GDM1 (cell line): ENCODE measurements around the gene ME2.
"Not testable (repeated sequence)": the region's sequence is repeated elsewhere in the genome, so short reads cannot be mapped to it uniquely, and the experiment has no call there.

Source experiments
- DNase-seq: peaks from one replicate; lab custom pipeline; 2025; lab: John Stamatoyannopoulos, UW

ME2 gene

GRCh38 chr18:50861617-50862016 lies 17.3 kb upstream of the ME2 start:
- no peak for DNase-seq

DNA sequence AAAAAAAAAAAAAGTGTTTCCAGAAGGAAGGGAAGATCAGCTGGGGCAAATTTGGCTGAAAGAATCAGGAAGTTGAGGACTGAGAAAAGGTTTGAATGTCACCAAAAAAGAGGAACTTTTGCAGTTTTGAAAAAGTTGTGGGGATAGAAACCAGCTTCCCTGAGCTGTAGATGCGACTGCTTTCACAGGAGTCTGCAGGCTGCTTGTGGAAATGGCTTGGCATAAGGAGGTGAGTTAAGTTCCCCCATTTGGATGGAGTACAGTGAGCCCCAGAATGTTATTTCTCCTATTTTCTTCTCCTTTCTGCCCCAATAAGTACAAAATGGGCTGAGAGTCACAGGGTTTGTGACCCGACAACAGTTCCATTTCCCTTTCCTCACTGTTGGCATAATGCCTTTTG lies 16.5 kb upstream of the ME2 start:
- peak; percentile 50 for DNase-seq

GRCh38 chr18:50863840-50864375 lies 15.0 kb upstream of the ME2 start:
- no peak for DNase-seq

DNA sequence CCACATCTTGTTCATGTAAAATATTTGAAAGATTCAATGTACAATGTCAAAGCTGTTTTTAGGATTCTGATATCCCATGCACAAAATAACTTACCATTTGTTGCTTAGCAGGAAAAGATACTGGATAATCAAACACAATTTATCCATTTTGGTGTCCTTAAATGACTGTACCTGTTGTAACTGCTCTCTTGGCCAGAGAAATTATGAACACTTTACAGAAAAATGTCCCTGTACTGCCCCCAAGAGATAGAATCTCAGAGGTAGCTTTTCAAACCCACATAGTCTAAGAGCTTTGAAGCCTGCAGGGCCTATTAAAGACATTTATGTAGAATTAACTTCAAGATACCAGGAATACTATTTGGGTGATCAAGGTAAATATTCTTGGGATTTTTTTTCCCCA lies 12.2 kb upstream of the ME2 start:
- DNase-seq = no peak

GRCh38 chr18:50869150-50869549 lies 9.8 kb upstream of the ME2 start:
- DNase-seq = no peak

DNA sequence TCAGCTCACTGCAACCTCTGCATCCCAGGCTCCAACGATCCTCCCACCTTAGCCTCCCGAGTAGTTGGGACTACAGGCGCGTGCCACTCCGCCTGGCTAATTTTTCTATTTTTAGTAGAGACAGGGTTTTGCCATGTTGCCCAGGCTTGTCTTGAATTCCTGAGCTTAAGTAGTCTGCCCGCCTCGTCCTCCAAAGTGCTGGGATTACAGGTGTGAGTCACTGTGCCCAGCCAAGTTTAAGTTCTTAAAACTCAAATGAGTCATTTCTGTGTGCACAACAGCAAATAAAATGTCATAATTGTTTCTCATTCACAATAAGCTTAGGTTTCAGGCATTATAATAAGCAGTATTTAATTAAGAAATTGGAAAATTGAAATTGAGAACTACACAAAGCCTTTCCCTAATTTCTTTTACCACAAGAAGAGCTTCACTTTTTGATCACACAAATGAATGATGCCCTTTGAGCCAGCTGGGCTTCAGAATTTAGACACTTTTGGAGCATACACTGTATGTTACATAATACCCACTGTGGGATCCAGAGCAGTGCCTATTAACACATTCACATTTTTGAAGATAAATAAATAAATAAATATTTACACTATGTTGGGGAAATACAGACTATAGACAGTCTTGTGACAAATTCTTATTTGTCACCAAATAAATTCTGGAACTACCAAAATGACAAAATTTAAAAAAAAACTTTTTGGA lies 8.6 kb upstream of the ME2 start:
- DNase-seq = no peak

DNA sequence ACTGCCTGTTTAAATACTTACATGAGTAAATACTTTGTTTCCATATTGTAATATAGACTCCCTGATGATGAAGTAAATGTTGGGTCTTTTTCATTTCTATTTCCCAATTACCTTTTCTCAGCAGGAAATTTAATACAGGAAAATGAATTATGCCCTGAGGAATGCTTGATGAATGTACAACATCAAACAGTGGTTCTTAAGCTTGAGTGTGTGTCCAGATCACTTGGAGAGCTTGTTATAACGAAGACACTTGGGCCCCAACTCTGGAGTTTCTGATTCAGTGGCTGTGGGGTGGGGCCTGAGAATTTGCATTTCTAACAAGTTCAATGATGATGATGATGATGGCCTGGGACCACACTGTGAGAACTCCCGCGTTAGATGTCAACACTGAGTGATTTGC lies 7.1 kb upstream of the ME2 start:
- DNase-seq = no peak

- no peak for DNase-seq
Observed at GRCh38 chr18:50875966-50876536, 2.9 kb upstream of the ME2 start.

- no peak for DNase-seq
Observed at GRCh38 chr18:50877545-50878265, 1.2 kb upstream of the ME2 start.

DNA sequence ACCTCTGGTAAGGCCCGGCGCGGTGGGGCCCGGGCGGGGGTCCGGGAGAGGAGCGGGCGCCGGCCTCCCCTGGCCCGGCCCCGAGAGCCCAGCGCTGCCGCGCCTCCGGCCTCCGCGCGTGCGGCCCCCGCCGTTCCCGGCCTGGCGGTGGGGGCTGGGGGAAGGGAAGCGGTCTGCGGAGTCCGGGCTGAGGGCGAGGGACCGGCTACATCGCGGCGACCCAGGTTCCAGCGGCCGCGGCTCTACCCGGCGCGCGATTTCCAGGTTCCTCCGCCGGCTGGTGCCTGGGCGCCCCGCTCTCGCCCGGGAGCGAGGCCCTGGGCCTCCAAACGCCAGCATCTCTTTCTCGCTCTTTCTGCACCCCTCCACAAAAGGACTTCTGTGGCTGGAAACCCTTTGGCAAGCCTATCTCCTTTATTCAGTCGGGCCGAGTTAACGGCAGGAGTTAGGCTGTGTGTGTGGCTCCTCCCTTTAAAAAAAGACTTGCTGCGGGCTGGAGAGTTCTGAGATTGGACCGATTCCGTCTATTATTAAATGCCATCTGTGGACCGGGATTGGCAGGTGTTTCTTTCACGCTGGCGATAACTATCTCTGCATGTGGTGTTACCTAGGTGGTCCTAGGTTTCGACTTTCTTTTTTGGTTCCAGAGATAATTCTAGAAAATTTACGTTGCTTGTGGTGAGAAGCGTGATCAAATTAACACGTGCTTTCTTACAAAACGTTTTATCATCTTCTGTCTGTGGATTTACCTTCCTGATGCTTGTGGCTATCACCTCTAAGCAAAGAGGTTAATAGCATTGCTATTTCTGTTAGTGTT lies 592 bp downstream of the ME2 start:
- no peak for DNase-seq

- DNase-seq = no peak
Observed at GRCh38 chr18:50880119-50880465, 1.2 kb downstream of the ME2 start.

GRCh38 chr18:50880944-50881343 lies 2.0 kb downstream of the ME2 start:
- DNase-seq = not testable (repeated sequence)

DNA sequence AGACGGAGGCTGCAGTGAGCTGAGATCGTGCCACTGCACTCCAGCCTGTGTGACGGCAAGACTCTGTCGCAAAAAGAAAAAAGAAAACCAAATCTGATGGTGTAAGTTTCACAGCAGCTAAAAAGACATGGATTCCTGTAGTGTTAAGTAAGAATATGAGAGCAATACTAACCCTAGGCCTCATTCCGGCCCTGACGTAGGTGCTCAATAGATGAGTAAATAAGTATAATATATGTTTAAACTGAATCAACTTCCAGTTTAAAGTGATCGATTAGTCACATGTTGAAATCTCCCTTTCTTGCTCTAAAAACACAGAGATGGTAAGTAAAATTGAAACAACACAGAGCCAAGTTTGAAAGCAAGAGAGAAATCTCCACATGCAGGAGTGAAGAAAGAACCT lies 8.0 kb downstream of the ME2 start:
- DNase-seq = no peak

- DNase-seq = no peak
Observed at GRCh38 chr18:50895350-50896045, 16.6 kb downstream of the ME2 start.

DNA sequence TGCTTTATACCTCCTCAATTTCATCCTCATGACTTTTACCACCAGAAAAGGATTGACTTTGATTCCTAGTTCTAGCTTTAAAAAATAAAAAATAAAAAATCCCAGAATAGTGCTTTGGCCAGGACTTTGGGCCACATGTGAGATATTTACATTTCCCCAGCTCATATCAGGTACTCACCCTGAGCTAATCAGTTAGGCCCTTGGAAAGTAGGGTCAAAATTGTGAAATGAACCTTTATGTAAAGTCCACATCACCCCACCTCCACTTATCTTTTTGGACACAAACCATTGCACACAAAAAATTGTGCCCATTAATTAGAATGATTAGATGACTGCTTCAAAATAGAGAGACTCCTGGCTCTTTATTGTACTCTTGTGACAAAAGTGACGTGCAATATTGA lies 17.2 kb downstream of the ME2 start:
- DNase-seq = no peak

- DNase-seq = no peak
Observed at GRCh38 chr18:50898919-50899318, 20.0 kb downstream of the ME2 start.

GRCh38 chr18:50902797-50903196 lies 23.9 kb downstream of the ME2 start:
- no peak for DNase-seq

DNA sequence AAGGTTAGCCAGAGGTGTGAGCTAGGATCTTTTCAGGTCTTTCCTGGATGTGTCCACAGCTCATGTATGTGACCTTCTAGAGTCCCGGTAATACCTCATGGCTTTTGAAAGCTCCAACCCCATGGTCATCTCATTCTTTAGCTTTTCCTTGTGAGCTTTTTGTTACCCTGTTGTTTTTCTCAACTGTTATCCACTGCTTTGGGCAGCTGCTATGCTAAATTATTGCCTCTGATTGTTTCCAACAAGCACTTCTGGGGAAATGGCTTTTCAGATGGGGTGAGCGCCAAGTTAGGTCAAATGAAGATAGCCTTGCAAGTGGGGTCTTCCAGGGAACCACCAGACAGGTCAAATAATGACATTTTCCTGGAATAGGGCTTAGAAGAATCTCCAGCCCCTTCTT lies 27.9 kb downstream of the ME2 start:
- DNase-seq = no peak

- no peak for DNase-seq
Observed at GRCh38 chr18:50909261-50909660, 30.3 kb downstream of the ME2 start.

DNA sequence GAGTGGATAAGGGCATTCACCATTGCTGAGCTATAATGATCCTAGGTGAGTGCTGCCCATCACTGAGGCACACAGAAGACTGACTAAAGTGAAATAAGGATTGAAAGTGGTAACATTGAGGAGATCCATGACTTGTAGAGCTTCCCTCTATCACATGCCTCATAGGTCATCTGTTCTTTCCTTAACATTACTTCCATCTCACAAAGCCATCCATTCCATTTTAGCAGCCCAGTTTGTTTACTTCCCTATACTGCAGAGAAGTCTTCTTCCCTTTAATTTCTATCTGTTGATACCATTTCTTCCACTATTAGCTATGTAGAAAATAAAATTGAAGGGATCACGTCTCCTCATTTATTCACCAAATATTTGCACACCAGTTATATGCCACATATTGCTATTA lies 32.1 kb downstream of the ME2 start:
- DNase-seq = no peak

- DNase-seq = no peak
Observed at GRCh38 chr18:50917021-50917420, 38.1 kb downstream of the ME2 start.

- no peak for DNase-seq
Observed at GRCh38 chr18:50918153-50918552, 39.2 kb downstream of the ME2 start.
